Medulla oblongata (tissue), 1 donor: ENCODE data around the gene OSGEP.
"Not testable (repeated sequence)": the region's sequence is repeated elsewhere in the genome, so short reads cannot be mapped to it uniquely, and the experiment has no call there.

ENCODE experiments used
- DNase-seq: peaks from one replicate; pipeline ENCODE4 v3.0.0-alpha.2; 2015; ENCODE audit errors: extremely low spot score

OSGEP gene

DNA sequence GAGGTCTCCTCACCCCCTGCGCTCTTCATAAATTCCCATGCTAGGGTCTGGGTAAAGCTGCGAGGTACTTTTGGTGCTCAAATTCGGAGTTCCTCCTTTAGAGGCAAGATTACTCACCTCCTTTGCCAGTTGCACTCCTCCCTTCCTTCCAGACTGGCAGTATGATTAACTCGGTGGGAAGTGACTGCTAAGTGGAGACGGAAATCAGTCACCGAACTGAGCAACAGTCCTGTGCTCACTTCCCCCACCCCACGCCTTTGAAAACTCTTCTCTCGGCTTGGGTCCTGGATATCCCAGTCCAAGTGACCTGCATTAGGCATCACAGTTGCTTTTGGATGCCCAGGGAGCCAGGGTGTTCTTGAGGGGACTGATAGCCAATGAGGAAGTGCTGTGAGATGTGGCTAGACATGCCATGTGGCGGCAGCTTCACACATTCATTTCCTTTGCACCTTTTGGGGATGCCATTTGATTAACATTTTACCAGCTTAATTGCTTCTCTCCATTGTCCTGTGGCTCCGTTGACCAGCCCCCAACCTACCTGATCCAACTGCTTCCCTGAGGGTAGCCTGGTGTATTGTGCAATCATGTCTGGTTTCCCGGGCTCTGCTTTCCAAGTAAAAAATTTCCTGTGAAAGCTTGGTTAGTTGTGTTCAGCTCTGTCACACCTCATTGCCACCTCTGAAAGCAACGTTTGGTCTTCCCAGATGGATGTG lies 15.4 kb upstream of the OSGEP start:
- DNase-seq: peak; percentile 51

- DNase-seq: peak; percentile 89
Measured at GRCh38 chr14:20469242-20469889, 14.8 kb upstream of the OSGEP start, which contains the start of gene PNP. PNP (plus strand) TSS chr14:20469406; CDS start chr14:20469525, 119 bp downstream.

DNA sequence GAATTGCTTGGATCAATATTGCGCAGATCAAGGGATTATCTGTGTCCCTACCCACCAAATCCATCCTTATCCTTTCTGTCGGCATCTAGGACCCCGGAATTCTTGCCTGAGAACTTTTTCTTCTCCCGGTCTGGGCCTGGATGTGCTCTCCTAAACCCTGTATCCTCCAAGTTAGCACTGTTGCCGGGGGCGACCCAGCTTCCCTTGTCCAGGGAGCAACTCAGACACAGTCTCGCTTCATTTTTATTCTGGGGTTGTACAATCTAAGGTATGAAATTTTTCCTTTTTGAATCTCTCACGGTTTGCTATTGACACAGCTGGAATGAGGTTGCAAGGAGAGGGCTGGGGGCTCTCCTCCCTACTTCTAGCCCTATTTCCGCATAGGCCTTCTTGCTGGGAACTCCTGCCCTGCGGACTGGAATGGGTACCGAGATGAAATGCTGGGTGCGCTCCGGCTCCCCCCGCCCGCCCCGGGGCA lies 14.2 kb upstream of the OSGEP start:
- peak; percentile 40 for DNase-seq

DNA sequence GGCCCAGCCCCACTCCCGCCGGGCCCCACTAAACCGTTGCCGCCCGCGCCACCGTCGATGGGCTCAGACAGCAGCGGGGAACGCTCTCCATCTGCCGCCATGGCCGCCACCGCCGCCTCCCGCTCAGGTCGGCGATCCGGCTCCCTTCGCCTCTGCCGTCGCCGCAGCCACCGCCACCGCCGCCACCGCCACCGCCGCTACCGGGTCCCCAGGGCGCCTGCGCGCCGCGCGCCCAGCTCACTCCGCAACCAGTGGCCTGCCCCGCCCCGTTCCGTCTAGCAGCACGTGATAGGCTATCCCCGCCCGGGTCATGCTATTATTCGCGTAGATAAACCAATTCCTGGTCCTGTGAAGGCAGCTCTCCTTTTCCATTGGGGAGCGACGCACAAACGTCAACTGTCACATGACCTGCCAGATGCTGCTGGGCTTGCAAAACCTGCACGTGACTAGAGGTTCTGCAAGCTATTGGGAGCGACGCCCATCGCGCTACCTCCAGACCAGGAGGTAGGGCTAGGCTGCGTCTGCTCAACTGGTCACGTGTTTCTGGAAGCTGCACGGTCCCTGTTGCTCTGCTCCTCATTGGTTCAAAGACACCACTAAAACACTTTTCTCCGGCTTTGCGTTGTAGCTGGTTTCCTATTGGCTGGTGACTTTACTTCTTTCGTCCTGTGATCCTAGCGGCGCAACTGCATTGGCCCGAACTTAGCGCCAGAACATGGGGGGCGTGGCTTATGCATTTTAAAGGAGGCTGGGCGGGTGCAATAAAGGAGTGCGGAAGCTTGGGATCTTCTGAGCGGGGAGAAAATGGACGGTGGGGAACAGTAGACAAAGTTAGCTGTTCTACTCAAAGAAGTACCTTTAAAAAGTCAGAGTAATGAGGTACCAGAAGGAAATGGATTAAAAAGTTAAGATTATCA lies 6.9 kb upstream of the OSGEP start, which contains the start of gene PIP4P1:
PIP4P1 (minus strand) TSS at position 210 of the 917 bp plus-strand sequence; CDS start at position 101, 109 bp downstream.
- DNase-seq: peak; percentile 100

GRCh38 chr14:20460458-20461224 lies 6.0 kb upstream of the OSGEP start:
- DNase-seq: peak; percentile 15

DNA sequence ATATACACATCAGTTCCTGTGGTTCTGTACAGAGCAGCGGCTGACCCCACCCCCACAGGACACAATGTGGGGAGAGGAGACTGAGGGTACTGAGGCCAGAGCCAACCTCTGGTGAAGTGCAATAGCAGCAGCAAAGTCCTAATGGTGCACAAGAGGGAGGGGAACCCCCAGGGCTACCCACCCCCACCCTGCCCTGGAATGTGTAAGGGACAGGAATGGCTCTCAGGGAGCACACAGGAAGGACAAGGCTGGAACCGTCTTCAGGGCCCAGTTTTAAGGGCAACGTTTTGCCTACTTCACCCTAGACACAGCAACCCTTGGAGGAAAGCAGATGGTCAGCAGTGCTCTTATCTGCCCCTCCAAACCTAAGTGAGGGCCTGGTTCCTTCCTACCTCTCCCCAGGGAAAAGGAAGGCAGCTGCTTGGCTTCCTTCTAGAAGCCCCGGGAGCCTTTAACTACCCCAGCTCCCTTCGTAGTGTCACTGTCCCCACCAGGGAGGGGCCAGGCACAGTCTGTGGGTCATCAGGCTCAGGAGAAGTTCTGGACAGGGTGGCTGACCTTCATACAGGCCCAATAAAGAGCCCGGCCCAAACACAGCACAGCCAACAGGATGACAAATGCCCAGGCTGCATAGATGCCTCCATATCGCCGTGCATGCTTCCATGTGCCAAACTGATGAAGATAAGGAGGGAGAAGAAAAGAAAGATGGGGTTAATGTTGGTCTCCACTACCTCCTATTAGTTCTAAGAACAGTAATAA lies 3.6 kb upstream of the OSGEP start:
- DNase-seq: no peak

DNA sequence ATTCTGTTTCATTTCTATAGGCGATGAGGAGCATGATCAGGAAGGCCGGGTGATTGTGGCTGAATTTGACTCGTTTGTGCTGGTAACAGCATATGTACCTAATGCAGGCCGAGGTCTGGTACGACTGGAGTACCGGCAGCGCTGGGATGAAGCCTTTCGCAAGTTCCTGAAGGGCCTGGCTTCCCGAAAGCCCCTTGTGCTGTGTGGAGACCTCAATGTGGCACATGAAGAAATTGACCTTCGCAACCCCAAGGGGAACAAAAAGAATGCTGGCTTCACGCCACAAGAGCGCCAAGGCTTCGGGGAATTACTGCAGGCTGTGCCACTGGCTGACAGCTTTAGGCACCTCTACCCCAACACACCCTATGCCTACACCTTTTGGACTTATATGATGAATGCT lies 2.4 kb upstream of the OSGEP start:
- DNase-seq: no peak

GRCh38 chr14:20455355-20456300 lies 1.0 kb upstream of the OSGEP start:
- DNase-seq: no peak

- not testable (repeated sequence) for DNase-seq
Measured at GRCh38 chr14:20452831-20453230, 1.8 kb downstream of the OSGEP start.

DNA sequence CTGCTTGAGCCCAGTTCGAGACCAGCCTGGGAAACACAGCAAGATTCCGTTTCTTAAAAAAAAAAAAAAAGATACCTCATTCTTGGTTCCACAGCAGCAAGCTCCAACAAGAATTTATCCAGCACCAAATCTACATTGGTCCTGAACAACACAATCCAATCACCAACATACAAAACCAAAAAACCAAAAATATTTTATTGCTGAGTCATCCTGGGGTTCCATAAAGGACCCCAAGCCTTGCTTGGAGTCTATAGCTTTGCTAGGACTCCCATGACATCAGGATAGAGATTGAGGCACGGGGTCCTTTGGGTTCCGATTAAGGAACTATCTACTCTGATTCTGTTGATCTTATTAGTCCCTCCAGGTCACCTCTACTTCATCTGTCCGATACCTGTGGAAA lies 7.7 kb downstream of the OSGEP start:
- no peak for DNase-seq

DNA sequence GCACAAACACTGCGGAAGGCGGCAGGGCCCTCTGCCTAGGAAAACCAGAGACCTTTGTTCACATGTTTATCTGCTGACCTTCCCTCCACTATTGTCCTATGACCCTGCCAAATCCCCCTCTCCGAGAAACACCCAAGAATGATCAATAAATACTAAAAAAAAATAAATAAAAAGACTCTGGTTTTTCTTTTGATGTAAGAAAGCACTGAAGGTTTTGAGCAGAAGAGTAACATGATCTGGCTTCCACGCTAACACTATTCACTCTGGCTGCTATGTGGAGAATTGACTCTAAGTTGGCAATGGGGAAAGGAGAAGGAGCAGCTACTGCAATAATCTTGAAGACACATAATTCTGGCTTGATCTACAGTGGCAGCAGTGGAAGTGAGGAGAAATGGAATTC lies 11.0 kb downstream of the OSGEP start:
- not testable (repeated sequence) for DNase-seq

DNA sequence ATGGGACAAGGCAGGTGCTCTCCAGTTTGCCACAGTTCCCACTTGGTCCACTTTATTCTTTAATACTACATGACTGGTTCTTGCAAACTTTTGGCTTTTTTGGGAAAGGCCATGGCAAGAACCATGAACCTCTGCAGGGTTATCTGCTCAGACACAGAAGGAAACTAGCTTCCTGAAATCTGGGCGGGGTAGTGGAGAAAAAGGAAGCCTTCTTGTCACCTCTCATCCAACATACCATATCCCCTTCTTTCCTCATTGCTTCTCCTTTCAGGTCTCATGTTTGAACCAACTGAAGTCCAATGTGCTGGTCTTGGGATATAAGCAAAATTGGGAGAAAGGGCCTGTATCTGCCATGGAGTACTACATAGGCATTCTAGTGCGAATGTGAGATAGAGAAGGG lies 13.2 kb downstream of the OSGEP start:
- DNase-seq: no peak

- DNase-seq: no peak
Measured at GRCh38 chr14:20440882-20441281, 13.7 kb downstream of the OSGEP start.

- DNase-seq: no peak
Measured at GRCh38 chr14:20440465-20440864, 14.1 kb downstream of the OSGEP start.

DNA sequence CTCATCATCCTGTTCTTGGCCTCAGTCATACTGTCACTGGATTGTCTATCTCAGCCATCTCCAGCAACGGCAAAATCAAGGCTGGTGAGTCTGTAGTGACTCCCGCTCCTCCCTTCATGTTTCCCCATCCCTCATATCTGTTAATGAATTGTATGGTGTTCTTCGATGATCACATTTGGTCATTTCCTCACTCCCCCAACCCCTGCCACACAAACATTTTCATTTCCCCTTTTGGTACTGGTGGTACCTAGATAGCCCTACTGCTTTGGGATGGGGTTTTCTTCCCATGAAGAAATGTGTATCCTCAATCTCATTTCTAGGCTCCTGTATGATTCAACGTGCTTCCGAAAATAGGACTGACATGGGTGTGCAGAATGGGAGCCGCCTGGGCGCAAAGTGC lies 15.9 kb downstream of the OSGEP start:
- no peak for DNase-seq

- no peak for DNase-seq
Measured at GRCh38 chr14:20436363-20436755, 18.3 kb downstream of the OSGEP start.

GRCh38 chr14:20435582-20436362 lies 18.8 kb downstream of the OSGEP start, which contains the start of gene KLHL33:
KLHL33 (minus strand) TSS chr14:20436166; CDS start chr14:20435811, 355 bp downstream.
- DNase-seq: no peak
